CD4-positive, alpha-beta T cell treated with Interleukin-21 for 1 hour (primary cell): ENCODE results near the gene GABARAP.
A peak's percentile ranks its signal among the peaks of the same experiment; 100 is the strongest.

ENCODE experiments used
- DNase-seq: peaks from one replicate; pipeline ENCODE4 v3.0.0-alpha.2; 2020

Gene GABARAP

GRCh38 chr17:7221278-7222092 is 20.8 kb downstream of the GABARAP start:
- no peak for DNase-seq

GRCh38 chr17:7220593-7221277 is 21.5 kb downstream of the GABARAP start:
- peak; percentile 69 for DNase-seq

- DNase-seq, result peak; percentile 80
Measured at GRCh38 chr17:7219812-7220592, 22.2 kb downstream of the GABARAP start, which contains the start of the genes ACADVL and DLG4. Gene ACADVL (plus strand): TSS chr17:7219938. CDS start chr17:7219985, 47 bp downstream. Gene DLG4 (minus strand): TSS chr17:7219836.

- DNase-seq, result no peak
Measured at GRCh38 chr17:7219229-7219811, 22.9 kb downstream of the GABARAP start.

- DNase-seq, result no peak
Measured at GRCh38 chr17:7218758-7219157, 23.5 kb downstream of the GABARAP start.

- no peak for DNase-seq
Measured at GRCh38 chr17:7218166-7218565, 24.1 kb downstream of the GABARAP start.

GRCh38 chr17:7217113-7217987 is 24.9 kb downstream of the GABARAP start:
- DNase-seq, result no peak

GRCh38 chr17:7216242-7217112 is 25.8 kb downstream of the GABARAP start:
- no peak for DNase-seq

GRCh38 chr17:7215652-7216180 is 26.5 kb downstream of the GABARAP start:
- DNase-seq, result no peak

- DNase-seq, result no peak
Measured at GRCh38 chr17:7215136-7215638, 27.1 kb downstream of the GABARAP start.

- peak; percentile 99 for DNase-seq
Measured at GRCh38 chr17:7214300-7215135, 27.7 kb downstream of the GABARAP start.

- DNase-seq, result peak; percentile 91
Measured at GRCh38 chr17:7213895-7214299, 28.4 kb downstream of the GABARAP start.

GRCh38 chr17:7211491-7212273 is 30.6 kb downstream of the GABARAP start:
- no peak for DNase-seq

- no peak for DNase-seq
Measured at GRCh38 chr17:7208754-7209460, 33.3 kb downstream of the GABARAP start.

- no peak for DNase-seq
Measured at GRCh38 chr17:7208027-7208571, 34.1 kb downstream of the GABARAP start.

- DNase-seq, result no peak
Measured at GRCh38 chr17:7207120-7208001, 34.9 kb downstream of the GABARAP start.
